Measurements from ENCODE around the gene DNAJA3. TPM values are rescaled to one million over a fixed set of nuclear protein-coding genes. Genes with fewer than 3 reads are reported as not detected.

Gene DNAJA3
- total RNA-seq, 1 experiment from 2014 or later = 44.0 TPM

DNA sequence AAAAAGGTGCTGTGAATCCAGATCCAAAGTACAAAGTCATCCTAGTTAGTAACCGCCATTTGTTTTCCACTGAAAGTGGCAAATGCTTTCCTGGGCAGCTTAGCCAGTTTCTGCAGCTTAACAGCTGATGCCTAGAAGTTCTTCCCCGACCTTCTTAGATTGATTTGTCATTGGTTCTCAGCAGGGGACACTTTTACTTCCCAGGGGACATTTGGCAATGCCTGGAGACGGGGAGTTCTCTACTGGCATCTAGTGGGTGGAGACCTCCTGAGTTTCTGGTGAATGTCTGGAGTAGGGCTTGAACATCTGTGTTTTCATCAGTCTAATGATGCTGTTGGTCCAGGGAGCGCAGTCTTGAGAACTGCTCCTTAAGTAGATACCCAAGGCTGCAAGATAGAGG, 7.6 kb downstream of the DNAJA3 start:
- DNase-seq (ENCODE audit: low read depth) = no peak

- DNase-seq (ENCODE audit: low read depth) = no peak
Measured at GRCh38 chr16:4433914-4434787, 8.5 kb downstream of the DNAJA3 start.

GRCh38 chr16:4435337-4436067, 9.8 kb downstream of the DNAJA3 start:
- DNase-seq (ENCODE audit: low read depth) = no peak

- DNase-seq (ENCODE audit: low read depth) = no peak
Measured at GRCh38 chr16:4437366-4437765, 11.7 kb downstream of the DNAJA3 start.

DNA sequence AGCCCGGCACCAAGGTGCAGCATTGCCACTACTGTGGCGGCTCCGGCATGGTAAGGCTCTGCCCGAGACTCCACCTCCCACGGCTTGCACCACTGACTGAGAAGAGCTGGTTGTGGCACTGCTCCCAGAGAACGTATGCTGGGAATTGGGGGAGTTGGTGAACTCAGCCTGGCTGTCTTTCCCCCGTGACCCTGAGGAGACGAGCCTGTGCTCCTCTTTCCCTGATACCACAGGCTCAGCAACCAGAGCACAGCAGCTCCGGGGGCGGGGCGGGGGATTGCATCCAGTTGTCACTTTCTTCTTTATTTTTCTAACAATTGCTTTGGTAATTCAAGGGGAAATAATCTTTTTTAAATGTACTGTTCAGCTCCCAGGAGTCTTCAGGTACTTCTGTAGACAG, 16.7 kb downstream of the DNAJA3 start:
- DNase-seq (ENCODE audit: low read depth) = no peak

DNA sequence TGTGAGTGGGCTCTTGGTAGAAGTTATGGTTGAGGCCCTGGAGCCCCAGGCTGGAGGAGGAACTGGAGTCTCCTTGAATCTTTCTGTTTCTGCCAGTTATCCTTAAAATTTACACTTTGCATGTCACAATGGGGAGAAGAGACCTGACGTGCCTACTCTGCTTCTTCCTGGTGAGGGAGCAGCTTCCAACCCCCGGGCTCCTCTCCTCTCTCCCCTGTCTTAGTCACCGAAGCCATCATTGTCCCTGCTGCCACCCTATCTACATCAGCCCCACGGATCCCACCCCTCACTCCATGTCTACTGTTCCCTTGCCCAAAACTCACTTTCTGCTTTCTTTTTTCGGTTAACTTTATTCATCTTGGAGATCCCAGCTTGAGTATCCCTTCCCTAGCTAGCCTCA, 17.6 kb downstream of the DNAJA3 start:
- no peak for DNase-seq (ENCODE audit: low read depth)

DNA sequence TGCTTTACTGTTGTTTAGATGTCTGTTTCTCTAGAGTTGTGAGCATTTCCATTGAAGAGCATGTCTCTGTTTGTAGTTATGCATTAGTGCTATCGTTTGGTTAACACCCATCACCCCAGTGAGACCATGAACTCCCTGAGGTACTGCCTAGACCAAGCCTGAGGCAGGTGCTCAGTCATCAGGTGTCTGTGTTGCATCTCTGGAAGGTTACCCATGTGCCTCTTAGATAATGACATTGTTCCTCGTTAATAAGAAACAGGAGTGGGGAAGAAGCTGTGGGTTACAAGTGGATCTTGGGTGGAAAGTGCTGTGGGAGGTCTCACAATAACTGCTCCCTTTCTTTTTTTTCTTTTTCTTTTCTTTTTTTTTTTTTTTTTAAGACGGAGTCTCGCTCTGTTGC, 18.3 kb downstream of the DNAJA3 start:
- DNase-seq (ENCODE audit: low read depth) = no peak

GRCh38 chr16:4450430-4450829, 24.8 kb downstream of the DNAJA3 start:
- DNase-seq (ENCODE audit: low read depth) = no peak

- DNase-seq (ENCODE audit: low read depth) = no peak
Measured at GRCh38 chr16:4450931-4451519, 25.4 kb downstream of the DNAJA3 start.

- no peak for DNase-seq (ENCODE audit: low read depth)
Measured at GRCh38 chr16:4452674-4453073, 27.0 kb downstream of the DNAJA3 start.

DNA sequence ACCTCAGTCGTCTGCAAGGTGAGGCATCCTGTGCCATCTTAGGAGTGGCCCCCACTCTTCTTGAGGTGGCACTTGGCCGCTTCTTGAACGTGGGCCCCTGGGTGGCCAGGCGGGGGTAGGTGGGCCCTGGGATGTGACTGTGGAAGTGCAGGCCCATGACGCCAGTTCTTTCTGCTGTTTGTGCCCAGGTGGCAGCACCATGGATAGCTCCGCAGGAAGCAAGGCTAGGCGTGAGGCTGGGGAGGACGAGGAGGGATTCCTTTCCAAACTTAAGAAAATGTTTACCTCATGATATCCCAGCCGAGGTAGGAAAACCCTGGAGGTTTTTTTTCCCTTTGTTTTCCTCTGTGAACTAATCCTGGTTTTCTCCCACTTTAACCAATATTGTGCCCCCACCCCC, 29.0 kb downstream of the DNAJA3 start:
- DNase-seq (ENCODE audit: low read depth) = no peak

DNA sequence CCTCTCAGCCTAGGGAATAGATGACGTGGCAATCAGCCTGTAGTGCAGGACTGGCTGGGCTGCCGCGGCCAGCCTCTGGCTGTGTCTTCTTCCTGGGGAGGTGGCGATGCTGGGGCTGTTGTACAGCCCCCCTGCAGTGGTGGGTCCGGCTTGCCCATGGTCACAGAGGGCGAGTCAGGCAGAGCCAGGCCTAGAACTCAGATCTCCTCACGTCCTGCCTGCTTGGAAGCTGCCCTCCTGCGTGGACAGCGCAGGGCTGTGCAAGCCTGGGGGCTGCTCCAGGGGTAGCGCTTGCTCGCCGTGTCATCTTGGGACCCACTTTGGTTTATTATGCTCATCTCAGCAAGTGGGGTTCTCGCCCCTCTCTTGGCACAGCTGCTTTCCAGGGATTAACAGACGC, 29.4 kb downstream of the DNAJA3 start:
- DNase-seq (ENCODE audit: low read depth) = no peak

- DNase-seq (ENCODE audit: low read depth) = no peak
Measured at GRCh38 chr16:4455951-4456350, 30.3 kb downstream of the DNAJA3 start.

GRCh38 chr16:4460936-4461249, 35.2 kb downstream of the DNAJA3 start:
- no peak for DNase-seq (ENCODE audit: low read depth)

GRCh38 chr16:4461250-4462085, 35.8 kb downstream of the DNAJA3 start:
- DNase-seq (ENCODE audit: low read depth) = no peak

GRCh38 chr16:4463522-4464163, 38.0 kb downstream of the DNAJA3 start:
- no peak for DNase-seq (ENCODE audit: low read depth)

- no peak for DNase-seq (ENCODE audit: low read depth)
Measured at GRCh38 chr16:4465977-4466779, 40.5 kb downstream of the DNAJA3 start.

DNA sequence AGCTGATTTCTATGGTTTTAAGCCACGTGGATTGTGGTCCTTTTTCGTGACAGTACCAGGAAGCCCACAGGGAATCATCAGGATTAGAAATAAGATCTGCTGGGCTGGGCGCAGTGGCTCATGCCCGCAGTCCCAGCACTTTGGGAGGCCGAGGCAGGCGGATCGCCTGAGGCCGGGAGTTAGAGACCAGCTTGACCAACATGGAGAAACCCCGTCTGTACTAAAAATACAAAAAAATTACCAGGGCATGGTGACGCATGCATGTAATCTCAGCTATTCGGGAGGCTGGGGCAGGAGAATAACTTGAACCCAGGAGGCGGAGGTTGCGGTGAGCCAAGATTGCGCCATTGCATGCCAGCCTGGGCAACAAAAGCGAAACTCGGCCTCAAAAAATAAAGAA, 42.2 kb downstream of the DNAJA3 start:
- DNase-seq (ENCODE audit: low read depth) = no peak

DNA sequence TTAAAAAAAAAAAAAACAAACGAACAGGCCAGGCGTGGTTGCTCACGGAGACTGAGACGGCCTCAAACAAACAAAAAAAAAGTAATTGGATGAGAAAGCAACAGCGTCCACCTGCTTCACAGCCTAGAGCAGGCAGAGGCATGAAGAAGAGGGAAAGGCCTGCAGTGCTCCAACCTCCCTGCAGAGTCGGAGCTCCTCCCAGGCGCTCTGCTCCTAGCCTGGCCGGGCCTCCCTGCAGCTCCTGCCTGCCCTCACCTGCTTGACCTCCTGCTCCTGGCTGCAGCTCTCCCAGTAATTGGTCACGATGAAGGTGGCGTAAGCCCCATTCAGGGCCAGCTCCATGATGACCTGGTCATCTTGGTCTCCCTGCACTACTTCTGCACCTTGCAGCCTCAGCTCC, 43.3 kb downstream of the DNAJA3 start:
- DNase-seq (ENCODE audit: low read depth) = no peak

GRCh38 chr16:4471869-4472268, 46.2 kb downstream of the DNAJA3 start:
- DNase-seq (ENCODE audit: low read depth) = no peak

GRCh38 chr16:4472880-4473279, 47.2 kb downstream of the DNAJA3 start:
- no peak for DNase-seq (ENCODE audit: low read depth)
